ENCODE measurements around the gene EGF.
"Not testable (repeated sequence)": the region's sequence is repeated elsewhere in the genome, so short reads cannot be mapped to it uniquely, and the experiment has no call there.

The EGF gene

DNA sequence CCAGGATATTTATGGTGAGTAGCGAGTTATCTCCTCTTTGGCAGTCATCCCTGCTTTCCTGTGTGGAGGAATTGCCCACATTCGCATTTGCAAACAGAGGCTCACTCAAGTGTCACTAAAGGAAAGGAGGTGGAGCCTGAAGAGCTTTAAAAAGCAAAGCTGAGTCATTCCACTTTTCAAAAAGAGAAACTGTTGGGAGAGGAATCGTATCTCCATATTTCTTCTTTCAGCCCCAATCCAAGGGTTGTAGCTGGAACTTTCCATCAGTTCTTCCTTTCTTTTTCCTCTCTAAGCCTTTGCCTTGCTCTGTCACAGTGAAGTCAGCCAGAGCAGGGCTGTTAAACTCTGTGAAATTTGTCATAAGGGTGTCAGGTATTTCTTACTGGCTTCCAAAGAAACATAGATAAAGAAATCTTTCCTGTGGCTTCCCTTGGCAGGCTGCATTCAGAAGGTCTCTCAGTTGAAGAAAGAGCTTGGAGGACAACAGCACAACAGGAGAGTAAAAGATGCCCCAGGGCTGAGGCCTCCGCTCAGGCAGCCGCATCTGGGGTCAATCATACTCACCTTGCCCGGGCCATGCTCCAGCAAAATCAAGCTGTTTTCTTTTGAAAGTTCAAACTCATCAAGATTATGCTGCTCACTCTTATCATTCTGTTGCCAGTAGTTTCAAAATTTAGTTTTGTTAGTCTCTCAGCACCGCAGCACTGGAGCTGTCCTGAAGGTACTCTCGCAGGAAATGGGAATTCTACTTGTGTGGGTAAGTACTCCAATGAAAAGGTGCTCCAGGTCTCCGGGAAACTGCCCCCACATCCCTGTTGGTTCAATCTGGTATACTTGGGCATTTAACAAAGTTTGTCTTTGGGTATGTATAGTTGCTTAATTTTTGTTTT lies at the start of gene EGF:
Gene EGF, plus strand, starts transcription at position 178 of the 890 bp plus-strand sequence. Its CDS starts 453 bp downstream, at position 631.
- DNase-seq (ENCODE audit: low read depth), result peak; percentile 66

DNA sequence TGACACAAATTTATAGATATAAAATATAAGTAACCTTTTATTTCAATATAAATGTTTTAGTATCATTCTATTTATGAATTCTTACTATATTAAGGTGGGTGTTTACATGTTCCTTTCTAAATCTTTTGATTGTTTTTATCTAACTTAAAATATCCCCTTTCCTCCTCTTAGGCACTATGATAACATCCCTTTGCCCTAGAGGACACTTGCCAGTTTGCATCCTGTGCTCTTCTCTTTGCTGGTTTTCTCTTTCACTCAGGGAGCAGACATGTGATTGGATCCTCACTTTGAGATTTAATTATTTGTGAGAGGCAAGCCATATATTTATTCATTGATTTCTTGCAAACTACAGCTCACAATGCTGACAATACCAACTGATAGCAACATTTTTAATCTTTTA lies 48.5 kb upstream of the EGF start:
- no peak for DNase-seq (ENCODE audit: low read depth)

DNA sequence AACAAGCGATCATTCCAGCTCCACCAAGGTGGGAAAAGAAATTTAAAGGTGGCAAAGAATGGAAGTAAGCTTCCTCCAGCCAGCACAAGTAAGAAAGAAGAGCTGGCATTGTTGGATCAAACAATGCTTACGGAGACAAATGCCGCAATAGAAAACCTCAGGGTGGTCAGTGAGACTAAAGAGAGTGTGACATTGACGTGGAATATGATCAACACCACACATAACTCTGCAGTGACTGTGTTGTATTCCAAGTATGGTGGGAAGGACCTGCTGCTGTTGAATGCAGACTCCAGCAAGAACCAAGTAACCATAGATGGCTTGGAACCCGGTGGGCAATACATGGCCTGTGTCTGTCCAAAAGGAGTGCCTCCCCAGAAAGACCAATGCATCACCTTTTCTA lies 42.6 kb upstream of the EGF start:
- DNase-seq (ENCODE audit: low read depth), result no peak

DNA sequence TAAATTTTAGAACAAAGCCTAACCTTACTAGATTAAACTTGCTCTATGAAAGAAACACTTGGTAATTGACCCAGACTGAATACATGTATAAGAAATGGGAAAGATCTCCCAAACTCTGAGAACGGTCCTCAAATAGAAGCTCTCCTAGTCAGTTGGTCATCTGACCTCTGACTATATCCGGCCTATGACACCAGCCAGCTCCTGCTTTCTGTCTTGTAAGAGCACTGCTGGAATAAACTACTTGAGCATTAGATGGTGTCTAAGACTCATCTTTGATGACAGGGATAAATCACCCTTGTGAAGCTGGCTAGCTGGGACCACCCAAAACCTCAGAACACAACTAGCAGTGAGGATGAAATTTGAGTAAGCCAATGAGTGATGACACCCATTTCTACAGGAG lies 40.6 kb upstream of the EGF start:
- DNase-seq (ENCODE audit: low read depth), result no peak

DNA sequence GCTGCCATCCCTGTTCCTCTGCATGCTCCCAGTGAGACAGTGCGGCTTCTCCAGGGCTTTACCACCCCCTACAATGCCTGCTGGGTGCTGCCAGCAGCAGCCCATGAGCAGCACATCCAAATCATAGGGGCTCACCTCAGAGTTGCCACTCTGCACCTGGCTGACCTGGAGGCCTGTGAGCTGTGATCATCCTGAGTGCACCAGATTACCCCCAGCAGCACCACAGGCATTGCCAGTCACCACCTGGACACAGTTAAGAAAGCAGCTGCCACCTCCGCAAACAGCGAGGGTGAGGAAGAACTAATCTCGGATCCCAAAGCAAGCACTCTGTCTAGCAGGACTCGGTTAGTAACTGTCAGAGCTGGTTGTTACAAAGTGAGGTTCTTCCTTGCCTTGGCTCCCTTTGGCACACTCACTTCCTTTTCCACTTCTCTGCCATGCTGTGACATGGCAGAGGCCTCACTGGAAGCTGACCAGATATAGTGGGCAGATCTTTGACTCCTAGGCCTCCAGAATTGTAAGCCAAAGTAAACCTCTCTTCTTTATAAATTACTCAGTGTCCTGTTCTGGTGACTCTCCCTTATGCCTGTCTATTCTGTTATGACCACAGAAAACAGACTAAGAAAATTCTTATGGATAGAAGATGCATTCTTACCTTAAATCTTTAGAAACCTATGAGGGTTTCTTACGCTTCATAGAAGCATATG lies 39.6 kb upstream of the EGF start:
- DNase-seq (ENCODE audit: low read depth), result no peak

DNA sequence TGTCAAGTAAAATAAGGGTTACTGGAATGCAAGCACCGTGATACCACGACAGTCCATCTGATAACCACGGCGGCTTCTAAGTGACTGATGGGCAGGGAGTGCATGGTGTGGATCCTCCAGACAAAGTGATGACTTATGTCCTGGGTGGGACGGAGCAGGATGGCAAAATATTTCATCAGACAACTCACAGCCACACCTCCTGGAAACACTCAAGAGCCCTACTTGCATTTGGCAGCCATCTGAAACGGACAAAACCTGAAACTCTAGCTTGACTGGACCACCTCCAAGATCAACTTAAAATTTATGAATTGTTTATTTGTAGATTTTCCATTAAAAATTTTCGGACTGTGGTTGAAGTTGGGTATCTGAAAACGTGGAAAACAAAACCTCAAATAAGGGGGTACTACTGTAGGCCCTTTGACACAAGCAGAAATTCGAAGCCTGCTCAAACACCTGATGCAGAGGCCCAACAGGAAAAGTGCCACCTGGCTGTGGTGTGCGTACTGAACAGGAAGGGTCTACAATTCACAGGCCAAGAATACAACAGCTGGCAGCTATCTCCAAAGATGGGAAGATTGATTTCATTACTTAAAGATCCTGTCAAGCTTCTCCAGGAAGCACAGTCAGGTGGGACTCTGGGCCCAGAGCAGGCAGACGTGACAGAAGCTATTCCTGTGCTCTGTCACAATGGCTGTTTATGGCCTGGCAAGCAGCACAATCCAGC lies 38.7 kb upstream of the EGF start:
- DNase-seq (ENCODE audit: low read depth), result no peak

DNA sequence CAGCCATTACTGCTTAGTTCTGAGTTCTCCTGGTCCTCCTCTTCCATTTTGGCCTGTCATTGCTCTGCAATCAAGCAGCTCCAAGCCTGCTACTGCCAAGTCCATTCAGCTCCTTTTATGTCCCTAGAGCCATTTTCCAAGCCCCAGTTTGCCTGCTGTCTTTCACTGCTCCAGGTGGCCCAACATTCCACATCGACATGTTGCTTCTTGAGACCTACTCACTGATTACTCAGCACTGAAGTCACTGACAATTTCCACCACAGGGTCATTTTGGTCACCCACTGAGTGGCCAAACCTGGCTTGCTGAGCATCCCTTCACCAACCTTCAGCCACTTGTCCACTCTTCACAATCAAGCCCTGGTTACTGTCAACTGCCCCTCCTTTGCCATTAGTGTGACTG lies 37.6 kb upstream of the EGF start:
- DNase-seq (ENCODE audit: low read depth), result no peak

DNA sequence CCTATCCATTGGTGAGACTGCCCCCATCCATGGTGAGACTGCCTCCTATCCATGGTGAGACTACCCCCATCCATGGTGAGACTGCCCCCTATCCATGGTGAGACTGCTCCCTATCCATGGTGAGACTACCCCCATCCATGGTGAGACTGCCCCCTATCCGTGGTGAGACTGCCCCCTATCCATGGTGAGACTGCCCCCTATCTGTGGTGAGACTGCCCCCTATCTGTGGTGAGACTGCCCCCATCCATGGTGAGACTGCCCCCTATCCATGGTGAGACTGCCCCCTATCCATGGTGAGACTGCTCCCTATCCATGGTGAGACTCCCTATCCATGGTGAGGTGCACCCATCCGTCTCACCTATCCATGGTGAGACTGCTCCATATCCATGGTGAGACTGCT lies 37.1 kb upstream of the EGF start:
- not testable (repeated sequence) for DNase-seq (ENCODE audit: low read depth)

DNA sequence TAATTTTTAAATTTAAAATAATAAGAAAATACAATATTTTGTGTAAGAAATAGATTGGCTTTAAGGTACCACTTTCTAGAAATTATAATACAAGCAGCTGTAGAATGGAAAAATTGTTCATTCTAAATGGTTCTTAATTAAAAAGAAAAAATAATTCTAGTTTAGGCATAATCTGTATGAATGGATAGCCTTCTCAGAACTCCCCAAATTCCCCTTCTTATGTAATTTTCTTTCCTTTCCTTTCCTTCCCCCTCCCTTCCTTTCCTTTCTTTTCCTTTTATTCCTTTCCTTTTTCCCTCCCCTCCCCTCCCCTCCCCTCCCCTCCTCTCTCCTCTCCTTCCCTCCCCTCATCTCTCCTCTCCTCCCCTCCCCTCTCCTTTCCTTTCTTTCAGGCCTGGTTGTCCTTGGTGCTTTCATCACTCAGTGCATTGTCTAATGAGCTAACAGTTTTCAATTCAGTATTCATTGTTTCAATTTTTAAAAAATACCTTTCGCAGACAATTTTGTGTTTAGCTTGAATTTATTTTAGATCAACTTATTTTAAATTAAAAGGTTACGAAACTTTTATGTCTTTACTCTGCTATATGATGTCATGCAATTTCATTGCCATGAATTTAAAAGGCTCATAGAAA lies 35.9 kb upstream of the EGF start:
- DNase-seq (ENCODE audit: low read depth), result no peak

DNA sequence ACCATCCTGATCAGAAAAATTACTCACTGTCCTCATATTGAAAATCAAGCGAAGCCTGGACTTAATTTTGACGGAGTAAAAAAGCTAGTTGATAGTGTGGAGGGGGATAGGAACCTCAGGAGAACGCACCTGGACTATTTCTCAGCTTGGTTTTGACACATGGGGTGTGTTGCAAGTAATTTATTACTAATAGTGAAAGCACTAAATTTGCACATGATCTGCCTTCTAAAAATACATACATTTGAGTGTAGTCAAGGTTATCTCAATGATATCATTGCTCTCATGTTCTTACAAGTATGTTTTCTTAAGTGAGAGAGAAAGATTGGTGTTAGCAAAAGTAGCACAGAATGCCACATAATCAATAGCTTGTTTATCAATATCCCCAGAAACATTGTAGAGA lies 35.3 kb upstream of the EGF start:
- DNase-seq (ENCODE audit: low read depth), result no peak

DNA sequence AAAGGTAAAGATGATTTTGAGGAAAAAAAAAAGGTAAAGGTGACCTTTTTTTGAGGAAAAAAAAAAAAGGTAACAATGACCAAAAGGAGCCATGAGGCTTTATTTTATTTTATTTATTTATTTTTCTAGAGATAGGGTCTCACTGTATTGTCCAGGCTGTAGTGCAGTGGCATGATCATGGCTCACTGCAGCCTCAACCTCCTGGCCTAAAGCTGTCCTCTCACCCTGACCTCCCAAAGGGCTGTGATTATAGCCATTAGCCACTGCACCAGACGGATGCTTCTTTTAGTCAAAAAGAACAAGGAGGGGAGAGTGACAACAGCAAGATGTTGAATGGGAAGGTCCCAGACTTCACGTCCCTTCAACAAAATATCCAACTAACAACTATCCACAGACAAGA lies 34.3 kb upstream of the EGF start:
- DNase-seq (ENCODE audit: low read depth), result no peak

DNA sequence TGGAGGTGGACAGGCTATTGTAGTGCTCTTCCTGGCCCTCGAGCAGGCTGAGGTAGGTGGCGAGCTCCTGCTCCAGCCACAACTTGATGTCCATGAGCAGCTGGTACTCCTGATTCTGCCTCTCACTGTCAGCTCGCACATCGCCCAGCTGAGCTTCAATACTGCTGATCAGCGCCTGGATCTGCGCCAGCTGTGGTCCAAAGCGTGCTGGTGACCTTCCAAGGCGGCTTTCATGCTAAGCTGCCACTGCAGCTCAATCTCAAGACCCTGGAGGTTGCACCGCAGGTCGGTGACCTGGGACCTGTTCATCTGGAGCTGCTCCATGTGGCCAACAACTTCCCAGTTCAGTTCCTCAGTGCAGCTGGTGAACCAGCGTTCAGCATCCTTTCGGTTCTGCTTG lies 33.6 kb upstream of the EGF start:
- DNase-seq (ENCODE audit: low read depth), result no peak

DNA sequence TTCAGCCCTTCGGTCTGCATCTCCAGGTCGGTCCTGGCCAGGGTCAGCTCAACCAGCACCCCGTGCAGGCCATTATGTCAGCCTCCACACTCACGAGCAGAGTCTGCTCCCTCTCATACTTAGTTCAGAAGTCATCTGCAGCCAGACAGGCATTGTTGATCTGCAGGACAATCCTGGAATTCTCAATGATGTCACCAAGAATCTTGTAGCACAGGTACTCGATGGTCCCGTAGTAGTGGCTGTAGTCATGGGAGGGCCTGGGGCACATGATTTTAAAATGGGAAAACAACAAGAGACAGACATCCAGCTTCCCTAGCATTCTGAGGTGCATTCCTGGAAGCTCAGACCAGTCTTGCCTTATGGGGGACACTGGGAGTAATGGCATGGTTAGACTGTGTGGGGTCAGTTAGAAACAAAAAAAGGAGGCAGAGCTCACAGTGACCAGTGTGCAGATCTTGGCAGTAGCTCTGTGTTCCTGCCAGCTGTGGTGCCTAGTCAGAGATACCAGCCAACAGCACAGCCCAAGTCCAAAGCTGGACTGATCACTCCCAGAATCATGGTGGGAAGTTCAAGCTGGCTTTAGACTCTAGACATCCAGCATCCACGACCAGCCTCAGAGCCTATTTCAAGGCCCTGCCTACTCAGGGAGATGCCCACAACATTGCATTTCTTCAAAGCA lies 32.9 kb upstream of the EGF start:
- DNase-seq (ENCODE audit: low read depth), result no peak

DNA sequence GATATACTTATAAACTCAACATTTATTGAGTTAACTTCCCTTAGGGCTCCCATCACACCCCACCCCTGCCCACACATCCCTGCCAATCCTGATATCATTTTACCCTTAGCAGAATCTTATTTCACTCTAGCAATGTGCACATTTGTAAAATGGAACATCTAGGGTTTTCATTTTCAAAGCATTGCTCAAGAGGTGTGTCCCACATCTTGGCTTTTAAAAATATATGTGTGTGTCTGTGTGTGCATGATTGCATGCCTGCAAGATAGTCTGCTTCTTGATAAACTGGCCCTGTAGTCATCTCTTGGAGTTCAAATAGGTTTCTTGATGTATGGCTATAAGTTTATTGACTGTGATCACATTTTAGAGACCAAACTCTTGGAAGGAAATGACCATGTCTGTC lies 26.4 kb upstream of the EGF start:
- no peak for DNase-seq (ENCODE audit: low read depth)

DNA sequence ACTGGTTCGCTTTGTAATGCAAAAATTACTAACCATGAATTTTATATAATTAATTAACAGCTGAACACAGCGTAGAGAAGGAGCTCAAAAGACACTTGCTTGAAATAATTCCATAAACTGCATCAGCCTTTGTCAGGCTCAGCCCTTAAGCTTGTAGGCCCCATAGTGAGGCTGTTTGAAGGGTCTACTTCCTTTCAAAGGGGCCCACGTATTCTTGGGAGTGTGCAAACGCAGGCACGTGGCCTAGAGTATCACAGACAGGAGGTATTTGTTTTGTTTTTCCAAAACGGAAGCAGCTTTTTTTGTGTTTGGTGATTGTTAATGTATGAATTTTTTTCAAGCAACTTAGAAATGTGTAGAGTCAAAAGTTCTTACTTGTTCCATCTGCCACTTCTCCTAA lies 25.6 kb upstream of the EGF start:
- DNase-seq (ENCODE audit: low read depth), result no peak

DNA sequence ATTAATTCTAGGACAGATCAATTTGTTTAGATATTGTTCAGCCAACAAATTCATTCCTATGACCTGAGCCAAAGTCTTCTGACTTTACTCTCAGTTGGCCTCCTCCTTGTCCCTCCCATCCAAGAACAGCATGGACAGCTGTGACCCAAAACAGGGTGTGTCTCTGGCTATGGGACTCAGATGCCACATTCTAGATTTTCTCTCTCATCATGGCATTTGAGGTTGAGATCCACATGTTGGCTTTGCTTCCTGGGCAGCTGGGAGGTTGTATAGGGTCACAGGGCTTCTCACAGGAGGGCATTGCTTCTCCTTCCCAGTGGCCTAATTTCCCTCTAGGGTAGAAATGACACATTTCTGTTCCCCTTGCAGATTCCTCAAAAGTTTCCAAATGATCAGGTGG lies 22.6 kb upstream of the EGF start:
- DNase-seq (ENCODE audit: low read depth), result no peak

DNA sequence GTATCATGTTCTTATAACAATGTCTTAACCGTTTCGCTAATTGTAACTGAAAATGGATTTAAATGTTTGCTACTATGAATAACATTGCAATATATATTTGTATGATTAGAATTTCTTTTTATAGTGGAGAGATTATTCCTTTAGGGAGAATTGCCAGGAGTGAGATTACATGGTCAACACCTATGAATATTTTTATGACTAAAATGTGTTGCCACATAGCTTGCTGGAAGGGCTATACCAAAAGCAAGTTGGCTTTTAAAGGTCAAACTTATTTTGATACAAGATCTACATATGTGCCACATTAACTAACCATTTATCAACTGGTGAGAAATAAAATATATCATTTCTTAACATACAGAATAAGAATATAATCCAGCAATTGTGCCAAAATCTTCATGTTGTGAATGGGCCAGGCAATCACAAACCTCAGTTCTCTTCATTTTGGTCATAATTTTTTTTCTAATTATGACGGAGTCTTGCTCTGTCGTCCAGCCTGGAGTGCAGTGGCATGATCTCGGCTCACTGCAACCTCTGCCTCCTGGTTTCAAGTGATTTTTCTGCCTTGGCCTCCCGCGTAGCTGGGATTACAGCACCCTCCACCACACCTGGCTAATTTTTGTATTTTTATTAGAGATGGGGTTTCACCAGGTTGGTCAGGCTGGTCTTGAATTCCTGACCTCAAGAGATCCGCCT lies 10.0 kb upstream of the EGF start:
- no peak for DNase-seq (ENCODE audit: low read depth)

DNA sequence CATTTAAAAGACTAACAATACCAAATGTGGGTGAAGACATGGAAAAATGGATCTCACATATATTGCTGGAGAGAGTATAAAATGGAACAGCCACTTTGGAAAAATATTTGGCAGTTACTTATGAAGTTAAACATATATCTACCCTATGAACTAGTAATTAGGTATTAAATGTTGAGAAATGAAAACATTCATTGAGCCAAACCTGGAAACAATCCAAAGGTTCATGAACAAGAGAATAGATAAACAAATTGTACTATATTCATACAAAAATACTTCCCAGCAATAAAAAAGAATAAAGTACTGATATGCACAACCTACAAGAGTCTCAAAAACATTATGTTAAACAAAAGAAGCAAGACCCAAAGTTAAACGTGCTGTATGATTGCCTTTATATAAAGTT lies 4.0 kb upstream of the EGF start:
- DNase-seq (ENCODE audit: low read depth), result no peak

DNA sequence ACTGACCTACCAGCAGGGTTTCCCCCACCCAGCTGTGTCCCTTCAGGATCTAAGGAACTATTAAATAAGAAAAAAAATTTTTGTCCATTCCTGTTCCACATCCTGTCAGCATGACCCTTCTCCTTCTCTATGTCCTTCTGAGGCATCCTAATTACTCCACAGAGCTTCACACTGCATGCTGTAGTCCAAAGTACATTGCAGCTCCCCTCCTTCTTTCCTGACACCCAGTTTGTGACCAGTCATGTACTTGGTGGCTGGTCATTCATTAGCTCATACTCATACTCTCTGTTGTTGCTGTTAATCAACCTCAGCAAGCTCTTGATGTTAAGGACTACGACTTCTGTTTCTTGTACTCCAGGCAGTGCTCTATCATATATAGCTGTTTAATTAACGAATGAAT lies 2.4 kb upstream of the EGF start:
- no peak for DNase-seq (ENCODE audit: low read depth)

DNA sequence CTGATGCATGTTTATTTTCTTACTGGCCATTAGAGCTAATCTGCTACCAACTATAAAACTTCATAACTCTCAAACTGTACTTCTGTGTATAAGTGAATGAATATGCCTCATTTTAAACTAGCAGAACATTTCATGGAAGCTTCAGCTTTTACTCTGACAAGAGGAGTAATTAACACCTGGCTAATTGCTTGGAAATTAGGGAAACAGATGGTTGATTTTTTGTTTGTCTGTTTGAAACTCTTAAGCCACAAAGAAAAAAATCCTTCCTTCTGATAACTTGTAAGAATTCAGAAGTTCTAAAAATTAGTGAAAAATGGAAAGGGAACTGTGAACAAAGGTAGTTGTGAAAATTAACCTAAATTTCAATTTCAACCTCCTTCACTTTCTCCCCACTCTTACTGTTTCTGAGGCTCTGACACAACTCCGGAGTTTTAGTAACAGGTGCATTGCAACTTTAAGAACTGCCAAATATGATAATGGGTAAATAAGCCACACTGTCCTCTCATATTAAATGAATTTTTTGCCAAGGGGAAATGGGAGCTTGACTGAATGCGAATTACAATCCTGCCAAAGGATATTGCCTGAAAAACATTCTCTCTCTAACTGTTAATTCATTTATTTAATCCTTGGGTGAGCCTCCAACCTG lies 1.0 kb downstream of the EGF start:
- no peak for DNase-seq (ENCODE audit: low read depth)

DNA sequence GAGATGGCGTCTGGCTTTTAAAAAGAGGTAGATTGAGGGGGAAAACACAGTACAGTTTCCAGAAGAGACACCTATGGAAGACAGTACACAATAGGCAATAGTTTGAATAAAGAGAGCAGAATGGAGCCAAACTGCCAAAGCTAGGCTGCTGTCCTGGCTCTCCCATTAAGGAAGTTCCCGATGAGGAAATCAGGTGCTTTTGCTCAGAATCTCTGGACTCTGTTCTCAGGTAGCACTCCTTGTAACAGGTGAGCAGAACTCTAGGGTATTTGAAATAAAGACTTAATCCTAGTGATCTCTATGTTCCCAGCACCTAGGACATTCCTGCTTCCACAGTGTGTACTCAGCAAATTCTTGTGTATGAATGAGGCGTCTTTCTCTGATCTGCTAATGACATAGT lies 1.6 kb downstream of the EGF start:
- no peak for DNase-seq (ENCODE audit: low read depth)
